ENCODE data around the gene TBC1D25.

The TBC1D25 gene

GRCh38 chrX:48558271-48558670, 18.8 kb downstream of the TBC1D25 start:
- POLR2A ChIA-PET: no interaction called here
- H3K9me3 ChIP-seq (ENCODE audit: control insufficient read depth, insufficient read depth, low read depth, low read length): no peaks in the 10 kb centered on the region
- no peak for TF ChIP-seq HOXA7 (CRISPR knock-in tag; IDR thresholded peaks at IDR 0.05; ENCODE audit: borderline replicate concordance)
- no peak for TF ChIP-seq ZNF214 (tag by site-specific recombination; IDR thresholded peaks at IDR 0.05; ENCODE audit: borderline replicate concordance)
- no peak for TF ChIP-seq ZNF155 (tag by site-specific recombination; IDR thresholded peaks at IDR 0.05)
- no peak for TF ChIP-seq ZNF416 (tag by site-specific recombination; IDR thresholded peaks at IDR 0.05)
- no peak for TF ChIP-seq REPIN1 (tag by site-specific recombination; IDR thresholded peaks at IDR 0.05; ENCODE audit: low read depth)
- TF ChIP-seq, protein P1, sequence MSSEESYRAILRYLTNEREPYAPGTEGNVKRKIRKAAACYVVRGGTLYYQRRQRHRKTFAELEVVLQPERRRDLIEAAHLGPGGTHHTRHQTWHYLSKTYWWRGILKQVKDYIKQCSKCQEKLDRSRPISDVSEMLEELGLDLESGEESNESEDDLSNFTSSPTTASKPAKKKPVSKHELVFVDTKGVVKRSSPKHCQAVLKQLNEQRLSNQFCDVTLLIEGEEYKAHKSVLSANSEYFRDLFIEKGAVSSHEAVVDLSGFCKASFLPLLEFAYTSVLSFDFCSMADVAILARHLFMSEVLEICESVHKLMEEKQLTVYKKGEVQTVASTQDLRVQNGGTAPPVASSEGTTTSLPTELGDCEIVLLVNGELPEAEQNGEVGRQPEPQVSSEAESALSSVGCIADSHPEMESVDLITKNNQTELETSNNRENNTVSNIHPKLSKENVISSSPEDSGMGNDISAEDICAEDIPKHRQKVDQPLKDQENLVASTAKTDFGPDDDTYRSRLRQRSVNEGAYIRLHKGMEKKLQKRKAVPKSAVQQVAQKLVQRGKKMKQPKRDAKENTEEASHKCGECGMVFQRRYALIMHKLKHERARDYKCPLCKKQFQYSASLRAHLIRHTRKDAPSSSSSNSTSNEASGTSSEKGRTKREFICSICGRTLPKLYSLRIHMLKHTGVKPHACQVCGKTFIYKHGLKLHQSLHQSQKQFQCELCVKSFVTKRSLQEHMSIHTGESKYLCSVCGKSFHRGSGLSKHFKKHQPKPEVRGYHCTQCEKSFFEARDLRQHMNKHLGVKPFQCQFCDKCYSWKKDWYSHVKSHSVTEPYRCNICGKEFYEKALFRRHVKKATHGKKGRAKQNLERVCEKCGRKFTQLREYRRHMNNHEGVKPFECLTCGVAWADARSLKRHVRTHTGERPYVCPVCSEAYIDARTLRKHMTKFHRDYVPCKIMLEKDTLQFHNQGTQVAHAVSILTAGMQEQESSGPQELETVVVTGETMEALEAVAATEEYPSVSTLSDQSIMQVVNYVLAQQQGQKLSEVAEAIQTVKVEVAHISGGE (tag by site-specific recombination; conservative IDR thresholded peaks at IDR 0.05; ENCODE audit: low read depth): no peak
- TF ChIP-seq GLIS2 (tag by site-specific recombination; IDR thresholded peaks at IDR 0.05): no peak
- no peak for TF ChIP-seq ZFP37 (tag by site-specific recombination; IDR thresholded peaks at IDR 0.05)
- no peak for TF ChIP-seq ZNF248 (tag by site-specific recombination; IDR thresholded peaks at IDR 0.05)
- TF ChIP-seq WT1 (tag by site-specific recombination; IDR thresholded peaks at IDR 0.05): no peak
- TF ChIP-seq, protein P2, sequence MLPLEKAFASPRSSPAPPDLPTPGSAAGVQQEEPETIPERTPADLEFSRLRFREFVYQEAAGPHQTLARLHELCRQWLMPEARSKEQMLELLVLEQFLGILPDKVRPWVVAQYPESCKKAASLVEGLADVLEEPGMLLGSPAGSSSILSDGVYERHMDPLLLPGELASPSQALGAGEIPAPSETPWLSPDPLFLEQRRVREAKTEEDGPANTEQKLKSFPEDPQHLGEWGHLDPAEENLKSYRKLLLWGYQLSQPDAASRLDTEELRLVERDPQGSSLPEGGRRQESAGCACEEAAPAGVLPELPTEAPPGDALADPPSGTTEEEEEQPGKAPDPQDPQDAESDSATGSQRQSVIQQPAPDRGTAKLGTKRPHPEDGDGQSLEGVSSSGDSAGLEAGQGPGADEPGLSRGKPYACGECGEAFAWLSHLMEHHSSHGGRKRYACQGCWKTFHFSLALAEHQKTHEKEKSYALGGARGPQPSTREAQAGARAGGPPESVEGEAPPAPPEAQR (tag by site-specific recombination; IDR thresholded peaks at IDR 0.05): no peak
- TF ChIP-seq ZNF76 (tag by site-specific recombination; IDR thresholded peaks at IDR 0.05; ENCODE audit: borderline replicate concordance, low read depth): no peak
- no peak for TF ChIP-seq MZF1 (tag by site-specific recombination; IDR thresholded peaks at IDR 0.05; ENCODE audit: borderline replicate concordance)
- no peak for TF ChIP-seq ZBTB20 (tag by site-specific recombination; IDR thresholded peaks at IDR 0.05)
- no peak for TF ChIP-seq ZNF530 (tag by site-specific recombination; IDR thresholded peaks at IDR 0.05; ENCODE audit: low read depth)
- TF ChIP-seq ZNF623 (tag by site-specific recombination; IDR thresholded peaks at IDR 0.05): no peak
- TF ChIP-seq ZNF433 (tag by site-specific recombination; IDR thresholded peaks at IDR 0.05; ENCODE audit: low read depth): no peak
- TF ChIP-seq SETDB1 (IDR thresholded peaks at IDR 0.05; ENCODE audit: insufficient read length, low read length): no peak
- TF ChIP-seq KLF1 (tag by site-specific recombination; IDR thresholded peaks at IDR 0.05): no peak
- no peak for TF ChIP-seq ZNF10 (tag by site-specific recombination; IDR thresholded peaks at IDR 0.05)
- H3K4me1 ChIP-seq (ENCODE audit: control insufficient read depth, insufficient read depth, low read length): no peaks in the 10 kb centered on the region
- H3K4me3 ChIP-seq (ENCODE audit: low read depth, low read length): no peak overlapping the region
- CTCF ChIA-PET: no interaction called here
- no peak overlapping the region for H3K27ac ChIP-seq (ENCODE audit: extremely low read depth, low read depth, low read length)
- H3K36me3 ChIP-seq (ENCODE audit: control insufficient read depth in 2 of 2, insufficient read depth in 1 of 2, low read length in 2 of 2): peaks cover 4 to 58% of the 10 kb centered on the region in 2 experiments; a peak in 2 of 3 replicates

GRCh38 chrX:48559636-48560035, 20.1 kb downstream of the TBC1D25 start:
- no peaks in the 10 kb centered on the region for H3K4me1 ChIP-seq (ENCODE audit: control insufficient read depth, insufficient read depth, low read length)
- no peak overlapping the region for H3K27ac ChIP-seq (ENCODE audit: extremely low read depth, low read depth, low read length)
- H3K36me3 ChIP-seq (ENCODE audit: control insufficient read depth in 2 of 2, insufficient read depth in 1 of 2, low read length in 2 of 2): peaks cover 0 to 64% of the 10 kb centered on the region in 2 experiments; a peak in 2 of 3 replicates
- H3K4me3 ChIP-seq (ENCODE audit: low read depth, low read length): no peak overlapping the region
- ChIA-PET CTCF (no interaction called here), POLR2A (no interaction called here)
- H3K9me3 ChIP-seq (ENCODE audit: control insufficient read depth, insufficient read depth, low read depth, low read length): no peaks in the 10 kb centered on the region
- TF ChIP-seq ZNF391 (tag by site-specific recombination; IDR thresholded peaks at IDR 0.05; ENCODE audit: borderline replicate concordance, low read depth) (no peak), HOXA7 (CRISPR knock-in tag; IDR thresholded peaks at IDR 0.05; ENCODE audit: borderline replicate concordance) (no peak), ZFP3 (tag by site-specific recombination; IDR thresholded peaks at IDR 0.05; ENCODE audit: low read depth) (no peak), ZNF521 (tag by site-specific recombination; IDR thresholded peaks at IDR 0.05) (no peak), ZFP37 (tag by site-specific recombination; IDR thresholded peaks at IDR 0.05) (no peak), ZNF266 (tag by site-specific recombination; IDR thresholded peaks at IDR 0.05; ENCODE audit: low read depth) (no peak), ZNF623 (tag by site-specific recombination; IDR thresholded peaks at IDR 0.05) (no peak), ZNF580 (tag by site-specific recombination; IDR thresholded peaks at IDR 0.05) (no peak)
- TF ChIP-seq, protein P3, sequence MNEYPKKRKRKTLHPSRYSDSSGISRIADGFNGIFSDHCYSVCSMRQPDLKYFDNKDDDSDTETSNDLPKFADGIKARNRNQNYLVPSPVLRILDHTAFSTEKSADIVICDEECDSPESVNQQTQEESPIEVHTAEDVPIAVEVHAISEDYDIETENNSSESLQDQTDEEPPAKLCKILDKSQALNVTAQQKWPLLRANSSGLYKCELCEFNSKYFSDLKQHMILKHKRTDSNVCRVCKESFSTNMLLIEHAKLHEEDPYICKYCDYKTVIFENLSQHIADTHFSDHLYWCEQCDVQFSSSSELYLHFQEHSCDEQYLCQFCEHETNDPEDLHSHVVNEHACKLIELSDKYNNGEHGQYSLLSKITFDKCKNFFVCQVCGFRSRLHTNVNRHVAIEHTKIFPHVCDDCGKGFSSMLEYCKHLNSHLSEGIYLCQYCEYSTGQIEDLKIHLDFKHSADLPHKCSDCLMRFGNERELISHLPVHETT (tag by site-specific recombination; IDR thresholded peaks at IDR 0.05): no peak
- TF ChIP-seq, protein P4, sequence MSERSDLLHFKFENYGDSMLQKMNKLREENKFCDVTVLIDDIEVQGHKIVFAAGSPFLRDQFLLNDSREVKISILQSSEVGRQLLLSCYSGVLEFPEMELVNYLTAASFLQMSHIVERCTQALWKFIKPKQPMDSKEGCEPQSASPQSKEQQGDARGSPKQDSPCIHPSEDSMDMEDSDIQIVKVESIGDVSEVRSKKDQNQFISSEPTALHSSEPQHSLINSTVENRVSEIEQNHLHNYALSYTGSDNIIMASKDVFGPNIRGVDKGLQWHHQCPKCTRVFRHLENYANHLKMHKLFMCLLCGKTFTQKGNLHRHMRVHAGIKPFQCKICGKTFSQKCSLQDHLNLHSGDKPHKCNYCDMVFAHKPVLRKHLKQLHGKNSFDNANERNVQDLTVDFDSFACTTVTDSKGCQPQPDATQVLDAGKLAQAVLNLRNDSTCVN (tag by site-specific recombination; optimal IDR thresholded peaks at IDR 0.05): no peak
- TF ChIP-seq, protein P5, sequence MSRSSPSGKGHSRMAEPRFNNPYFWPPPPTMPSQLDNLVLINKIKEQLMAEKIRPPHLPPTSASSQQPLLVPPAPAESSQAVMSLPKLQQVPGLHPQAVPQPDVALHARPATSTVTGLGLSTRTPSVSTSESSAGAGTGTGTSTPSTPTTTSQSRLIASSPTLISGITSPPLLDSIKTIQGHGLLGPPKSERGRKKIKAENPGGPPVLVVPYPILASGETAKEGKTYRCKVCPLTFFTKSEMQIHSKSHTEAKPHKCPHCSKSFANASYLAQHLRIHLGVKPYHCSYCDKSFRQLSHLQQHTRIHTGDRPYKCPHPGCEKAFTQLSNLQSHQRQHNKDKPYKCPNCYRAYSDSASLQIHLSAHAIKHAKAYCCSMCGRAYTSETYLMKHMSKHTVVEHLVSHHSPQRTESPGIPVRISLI (tag by site-specific recombination; IDR thresholded peaks at IDR 0.05): no peak
